ENCODE data around the gene TBX20.
"Not testable (repeated sequence)": the region's sequence is repeated elsewhere in the genome, so short reads cannot be mapped to it uniquely, and the experiment has no call there.

GRCh38 chr7:35190146-35190773 lies 63.6 kb downstream of the TBX20 start:
- TF ChIP-seq CTCF (IDR thresholded peaks at IDR 0.05): peak; percentile 28; the same call in 1 of the 2 replicates
- TF ChIP-seq ZFX (IDR thresholded peaks at IDR 0.05; ENCODE audit: borderline replicate concordance): not testable (repeated sequence)

Data from 22Rv1 (cell line).